GM21515 (cell line): ENCODE measurements around the gene ZNF302.
A peak's percentile ranks its signal among the peaks of the same experiment; 100 is the strongest.
"Not testable (repeated sequence)": the region's sequence is repeated elsewhere in the genome, so short reads cannot be mapped to it uniquely, and the experiment has no call there.

Experiments
- ATAC-seq: cut with Tn5 transposase; IDR thresholded peaks from one replicate; pipeline ENCODE4 v1.9.1; 2021; ENCODE audit not compliant: unreplicated experiment

ZNF302 gene

GRCh38 chr19:34677386-34678084 is at the start of gene ZNF302:
Gene ZNF302 (plus strand): TSS chr19:34677678. CDS start chr19:34678805, 1,127 bp downstream.
- peak; percentile 88 for ATAC-seq

GRCh38 chr19:34633802-34634201 is 43.7 kb upstream of the ZNF302 start:
- no peak for ATAC-seq

- no peak for ATAC-seq
Measured at GRCh38 chr19:34639491-34640085, 37.9 kb upstream of the ZNF302 start.

DNA sequence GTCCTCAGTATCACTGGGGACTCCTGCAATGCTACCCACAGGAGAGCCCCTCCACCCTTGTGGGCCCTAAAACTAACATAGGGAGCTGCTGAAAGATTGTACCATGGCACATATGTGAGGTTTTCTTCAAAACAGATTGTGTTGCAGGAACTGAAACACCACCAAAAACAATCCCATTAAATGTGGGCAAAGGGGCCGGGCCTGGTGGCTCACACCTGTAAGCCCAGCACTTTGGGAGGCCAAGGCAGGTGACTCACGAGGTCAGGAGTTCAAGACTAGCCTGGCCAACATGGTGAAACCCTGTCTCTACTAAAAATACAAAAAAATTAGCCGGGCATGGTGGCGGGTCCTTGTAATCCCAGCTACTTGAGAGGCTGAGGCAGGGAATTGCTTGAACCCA is 35.2 kb upstream of the ZNF302 start:
- no peak for ATAC-seq

- no peak for ATAC-seq
Measured at GRCh38 chr19:34644991-34645461, 32.5 kb upstream of the ZNF302 start.

DNA sequence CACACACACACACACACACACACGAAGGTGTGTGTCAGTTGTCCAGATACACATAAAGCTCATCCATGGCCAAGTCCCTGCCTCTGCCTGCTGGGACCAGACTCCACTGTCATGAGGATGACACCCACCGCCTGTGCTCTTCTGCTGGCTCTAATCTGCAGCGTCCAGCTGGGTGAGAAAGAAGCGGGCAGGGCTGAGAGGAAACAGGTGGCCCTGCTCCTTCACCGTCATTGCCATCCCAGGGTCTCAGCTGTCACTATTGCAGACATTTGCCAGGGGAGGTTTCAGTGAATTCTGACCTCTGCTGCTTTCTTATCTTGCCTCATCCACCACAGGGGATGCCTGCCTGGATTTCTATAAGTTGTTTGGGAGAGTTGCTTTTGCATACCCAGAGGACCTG is 31.9 kb upstream of the ZNF302 start:
- no peak for ATAC-seq

DNA sequence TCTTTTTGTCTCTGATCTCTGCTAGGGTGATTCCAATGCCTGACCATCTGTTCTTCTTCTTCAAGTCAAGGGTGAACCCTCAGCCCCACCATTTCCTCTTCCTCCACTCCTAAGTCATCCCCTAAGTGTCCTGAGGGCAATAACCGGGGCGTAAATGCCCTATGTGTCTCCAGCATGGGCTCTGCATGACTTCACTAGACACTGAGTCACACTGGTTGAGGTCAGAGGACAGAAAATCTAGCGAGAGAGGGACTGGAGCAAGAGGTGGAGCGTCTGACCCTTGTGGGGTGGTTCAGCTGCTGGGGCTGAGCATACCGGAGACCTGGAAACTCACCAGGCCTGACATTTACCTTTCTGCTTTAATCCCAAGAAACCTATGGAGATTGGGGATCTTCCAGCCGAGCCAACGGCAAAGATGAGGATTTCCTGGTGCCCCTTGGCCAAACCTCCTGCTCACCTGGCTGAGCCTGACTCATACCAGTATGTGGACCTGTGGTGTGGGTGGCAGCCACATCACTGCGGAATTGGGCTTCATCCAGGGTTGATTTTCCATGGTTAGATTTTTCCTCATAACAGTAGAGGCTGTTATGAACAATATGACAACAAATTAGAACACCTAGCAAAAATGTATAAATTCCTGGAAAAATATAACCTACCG is 27.5 kb upstream of the ZNF302 start:
- ATAC-seq: no peak

DNA sequence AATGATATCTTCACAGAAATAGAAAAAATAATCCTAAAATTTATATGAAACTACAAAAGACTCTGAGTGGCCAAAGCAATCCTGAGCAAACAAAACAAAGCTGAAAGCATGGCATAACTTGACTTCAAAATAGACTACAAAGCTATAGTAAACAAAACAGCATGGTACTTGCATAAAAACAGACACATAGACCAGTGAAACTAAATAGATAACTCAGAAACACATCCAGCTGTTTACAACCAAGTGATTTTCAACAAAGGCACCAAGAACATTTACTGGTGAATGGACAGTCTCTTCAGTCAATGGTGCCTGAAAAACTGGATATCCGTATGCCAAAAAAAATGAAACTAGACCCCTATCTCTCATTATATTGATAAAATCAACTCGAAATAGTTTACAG is 25.7 kb upstream of the ZNF302 start:
- ATAC-seq: no peak

DNA sequence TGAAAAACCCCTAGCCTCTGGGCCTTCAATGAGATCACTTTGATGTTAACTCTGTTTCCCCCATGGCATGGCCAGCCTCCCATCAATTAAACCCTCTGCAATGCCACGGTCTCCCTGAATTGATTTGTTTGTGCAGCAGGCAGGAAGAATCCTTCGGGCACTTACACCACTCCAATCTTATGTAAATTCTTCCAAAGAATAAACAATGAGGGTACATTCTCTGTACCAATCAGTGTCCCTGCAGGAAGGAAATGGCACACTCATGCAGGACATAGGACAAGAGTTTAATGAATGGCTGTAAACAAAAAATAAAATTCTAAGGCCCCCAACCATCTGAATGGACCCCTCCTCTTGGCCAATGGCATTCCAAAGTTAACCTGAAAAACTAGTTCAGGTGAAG is 22.7 kb upstream of the ZNF302 start:
- no peak for ATAC-seq

- ATAC-seq: no peak
Measured at GRCh38 chr19:34655651-34656050, 21.8 kb upstream of the ZNF302 start.

DNA sequence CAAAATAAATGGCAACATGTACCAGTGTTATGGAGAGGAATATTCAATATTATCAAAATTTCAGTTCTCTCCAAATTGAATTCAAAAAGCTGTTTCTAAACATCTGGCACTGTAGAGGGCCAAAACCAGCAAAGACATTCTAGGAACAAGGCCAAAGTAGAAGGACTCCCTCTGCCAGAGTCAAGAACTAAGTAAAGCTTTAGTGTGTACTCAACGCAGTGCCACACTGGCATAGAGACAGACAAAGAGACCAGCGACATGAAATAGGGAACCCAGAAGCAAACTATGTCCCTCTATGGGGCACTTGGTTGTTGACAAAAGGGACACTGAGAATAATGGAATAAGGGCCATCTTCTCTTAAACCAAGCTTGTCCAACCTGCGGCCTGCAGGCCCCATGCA is 16.1 kb upstream of the ZNF302 start:
- ATAC-seq: no peak

GRCh38 chr19:34662919-34663318 is 14.6 kb upstream of the ZNF302 start:
- no peak for ATAC-seq

DNA sequence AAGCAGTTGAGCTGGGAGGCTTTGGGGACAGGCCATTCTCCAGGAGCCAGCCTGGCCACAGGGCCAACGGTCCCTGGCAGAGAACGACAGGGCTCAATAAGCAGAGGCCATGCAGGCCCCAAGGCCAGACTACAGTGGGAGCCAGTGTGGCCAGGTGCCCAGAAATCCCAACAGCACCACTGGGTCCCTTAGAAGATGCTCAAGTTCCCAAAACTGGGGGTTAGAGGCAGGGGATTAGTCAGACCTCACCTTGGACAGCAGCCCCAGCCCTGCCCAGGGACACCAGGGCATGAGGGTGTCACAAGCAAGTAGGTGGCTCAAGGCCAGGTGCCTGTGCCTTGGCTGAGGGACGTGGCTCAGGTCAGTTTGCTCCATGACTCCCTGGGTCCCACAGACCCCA is 13.3 kb upstream of the ZNF302 start:
- no peak for ATAC-seq

DNA sequence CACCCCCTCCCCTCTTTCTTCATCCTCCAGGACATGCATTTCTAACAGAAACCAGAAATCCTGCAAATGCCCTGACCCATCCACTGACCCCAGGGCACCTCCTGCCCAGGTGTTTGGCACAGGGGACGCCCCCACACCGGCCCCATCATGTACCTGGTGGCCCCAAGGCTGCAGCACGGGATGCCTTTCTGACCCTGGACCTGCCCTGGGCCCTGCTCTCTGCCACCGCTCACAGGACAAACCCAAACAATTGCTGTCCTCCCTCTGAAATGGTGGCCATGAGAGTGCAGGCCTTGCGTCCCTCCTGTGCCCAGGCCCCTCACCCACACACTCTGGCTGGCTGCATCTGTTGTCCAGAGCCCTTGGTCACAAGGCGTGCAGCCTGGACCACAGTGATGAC is 12.6 kb upstream of the ZNF302 start:
- no peak for ATAC-seq

DNA sequence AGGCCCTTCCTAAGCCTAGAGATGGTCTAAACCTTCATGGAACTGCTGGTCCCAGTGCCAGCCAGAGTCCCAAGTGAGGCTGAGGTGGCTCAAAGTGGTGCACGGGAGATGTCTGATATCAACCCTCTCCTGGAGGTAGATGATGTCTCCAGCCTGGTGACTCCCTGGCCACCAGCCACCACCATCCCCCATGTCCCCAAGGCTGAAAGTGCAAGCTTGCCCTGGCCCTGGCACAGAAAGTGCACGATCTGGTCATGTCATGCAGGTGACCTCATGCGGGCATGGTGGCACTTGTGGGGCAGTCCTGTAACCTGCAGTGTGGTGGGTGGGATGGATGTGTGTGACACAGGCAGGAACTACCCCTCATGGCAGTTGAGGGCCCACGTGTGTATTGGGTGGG is 12.2 kb upstream of the ZNF302 start:
- not testable (repeated sequence) for ATAC-seq

DNA sequence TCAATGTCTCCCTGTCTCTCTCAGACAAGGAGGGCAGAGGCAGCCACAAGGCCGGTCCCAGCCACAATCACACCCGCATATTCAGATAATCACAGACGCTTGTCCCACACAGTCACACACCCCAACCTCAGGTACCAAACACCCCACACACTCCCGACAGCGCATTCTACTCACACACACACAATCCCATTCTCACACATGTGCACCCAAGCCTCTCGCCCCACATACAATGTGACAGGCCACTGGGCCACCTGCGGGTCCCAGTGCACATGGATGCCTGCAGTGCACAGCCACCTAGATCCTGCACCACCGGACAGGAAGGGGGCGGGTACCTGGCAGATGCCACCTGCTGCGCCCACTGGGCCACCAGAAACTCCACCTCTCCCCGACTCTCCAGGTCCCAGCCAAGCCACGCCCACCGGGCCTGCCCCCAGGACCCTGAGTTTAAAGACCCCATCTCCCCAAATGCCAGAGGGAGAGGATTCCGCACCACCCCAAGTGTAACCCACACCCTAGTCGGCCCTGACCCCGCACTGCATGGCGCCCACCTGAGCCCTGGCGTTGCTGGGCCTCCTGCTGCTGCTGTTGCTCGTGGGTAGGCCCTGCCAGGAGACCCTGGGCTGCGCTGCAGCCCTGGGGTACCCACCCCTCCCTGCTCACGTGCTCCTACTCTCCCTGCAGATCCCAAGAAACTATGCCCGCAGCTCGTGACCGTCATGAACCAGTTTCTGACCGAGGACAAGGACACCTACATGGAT is 11.1 kb upstream of the ZNF302 start:
- ATAC-seq: no peak

GRCh38 chr19:34666958-34667265 is 10.6 kb upstream of the ZNF302 start:
- ATAC-seq: no peak

DNA sequence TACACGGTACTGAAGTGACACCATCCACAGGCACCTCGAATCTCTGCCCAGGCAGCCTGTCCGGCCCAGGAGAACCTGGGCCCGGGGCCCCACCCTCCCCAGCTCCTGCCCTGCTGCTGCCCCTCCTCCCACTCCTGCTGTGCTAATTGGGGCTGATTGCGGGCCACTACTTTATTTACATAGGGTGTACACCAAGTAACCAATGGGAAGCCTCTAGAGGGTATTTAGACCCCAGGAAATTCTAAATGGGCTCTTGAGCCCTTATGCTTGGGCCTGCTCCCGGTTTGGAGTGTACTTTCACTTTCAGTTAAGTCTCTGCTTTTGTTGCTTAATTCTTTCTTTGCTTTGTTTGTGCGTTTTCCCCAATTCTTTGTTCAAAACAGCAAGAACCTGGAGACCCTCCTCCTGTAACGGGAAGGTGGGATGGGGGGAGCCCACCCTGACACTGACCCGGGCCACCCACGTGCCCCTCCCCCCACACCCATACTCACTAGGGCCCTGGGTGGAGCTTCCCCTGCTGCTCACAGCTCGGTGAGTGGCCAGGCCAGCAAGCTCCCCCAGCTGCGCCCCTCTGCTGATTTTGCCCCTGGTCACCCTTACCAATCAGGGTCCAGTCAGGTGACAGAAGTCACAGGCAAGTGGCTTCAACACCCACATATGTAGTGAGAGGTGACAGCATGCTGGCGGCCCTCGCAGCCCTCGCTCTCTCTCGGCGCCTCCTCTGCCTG is 10.0 kb upstream of the ZNF302 start:
- no peak for ATAC-seq

DNA sequence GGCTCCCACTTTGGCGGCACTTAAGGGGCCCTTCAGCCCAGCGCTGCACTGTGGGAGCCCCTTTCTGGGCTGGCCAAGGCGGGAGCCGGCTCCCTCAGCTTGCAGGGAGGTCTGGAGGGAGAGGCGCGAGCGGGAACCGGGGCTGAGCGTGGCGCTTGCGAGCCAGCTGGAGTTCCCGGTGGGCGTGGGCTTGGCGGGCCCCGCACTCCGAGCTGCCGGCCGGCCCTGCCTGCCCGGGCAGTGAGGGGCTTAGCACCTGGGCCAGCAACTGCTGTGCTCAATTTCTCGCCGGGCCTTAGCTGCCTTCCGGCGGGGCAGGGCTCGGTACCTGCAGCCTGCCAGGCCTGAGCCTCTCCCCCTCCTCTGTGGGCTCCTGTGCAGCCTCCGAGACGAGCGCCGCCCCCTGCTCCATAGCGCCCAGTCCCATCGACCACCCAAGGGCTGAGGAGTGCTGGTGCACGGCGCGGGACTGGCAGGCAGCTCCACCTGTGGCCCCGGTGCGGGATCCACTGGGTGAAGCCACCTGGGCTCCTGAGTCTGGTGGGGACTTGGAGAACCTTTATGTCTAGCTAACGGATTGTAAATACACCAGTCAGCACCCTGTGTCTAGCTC is 9.3 kb upstream of the ZNF302 start:
- not testable (repeated sequence) for ATAC-seq

DNA sequence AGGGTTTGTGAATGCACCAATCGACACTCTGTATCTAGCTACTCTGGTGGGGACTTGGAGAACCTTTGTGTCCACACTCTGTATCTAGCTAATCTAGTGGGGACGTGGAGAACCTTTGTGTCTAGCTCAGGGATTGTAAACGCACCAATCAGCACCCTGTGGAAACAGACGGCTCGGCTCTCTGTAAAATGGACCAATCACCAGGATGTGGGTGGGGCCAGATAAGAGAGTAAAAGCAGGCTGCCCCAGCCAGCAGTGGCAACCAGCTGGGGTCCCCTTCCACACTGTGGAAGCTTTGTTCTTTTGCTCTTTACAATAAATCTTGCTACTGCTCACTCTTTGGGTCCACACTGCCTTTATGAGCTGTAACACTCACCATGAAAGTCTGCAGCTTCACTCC is 8.8 kb upstream of the ZNF302 start:
- ATAC-seq: not testable (repeated sequence)

GRCh38 chr19:34669305-34669704 is 8.2 kb upstream of the ZNF302 start:
- ATAC-seq: no peak
